H9 (cell line): ENCODE measurements around the gene PRUNE2. TPM values are rescaled to one million over a fixed set of nuclear protein-coding genes. Genes with fewer than 3 reads are reported as not detected.

Experiments
- DNase-seq: peaks from one replicate; pipeline ENCODE4 v3.0.0-alpha.2; 2017
- H2AFZ ChIP-seq: one replicate; pipeline ENCODE4 v1.6.1; 2013; ENCODE audit warnings: mild to moderate bottlenecking, low read length, control low read depth, moderate library complexity
- H2AK5ac ChIP-seq: 2 replicates; pipeline ENCODE4 v1.6.1; 2013; ENCODE audit warnings: low read length, control low read depth, mixed read lengths; ENCODE audit not compliant: insufficient read length
- H2BK120ac ChIP-seq: one replicate; pipeline ENCODE4 v1.6.1; 2013; ENCODE audit warnings: low read depth, mild to moderate bottlenecking, low read length, control low read depth, inconsistent platforms; ENCODE audit not compliant: poor library complexity, severe bottlenecking
- H2BK12ac ChIP-seq: 2 replicates; pipeline ENCODE4 v1.6.1; 2013; ENCODE audit warnings: low read length, control low read depth, mixed read lengths, low read depth; ENCODE audit not compliant: insufficient read length
- H2BK15ac ChIP-seq: 2 replicates; pipeline ENCODE4 v1.6.1; 2013; ENCODE audit warnings: low read depth, low read length, control low read depth
- H2BK20ac ChIP-seq: one replicate; pipeline ENCODE4 v1.6.1; 2013; ENCODE audit warnings: low read depth, mild to moderate bottlenecking, low read length, control low read depth, inconsistent platforms; ENCODE audit not compliant: poor library complexity, severe bottlenecking
- H2BK5ac ChIP-seq: 2 replicates; pipeline ENCODE4 v1.6.1; 2013; ENCODE audit warnings: low read length, control low read depth, mixed read lengths; ENCODE audit not compliant: insufficient read length
- H3K14ac ChIP-seq: 2 replicates; pipeline ENCODE4 v1.6.1; 2013; ENCODE audit warnings: low read length, control low read depth; ENCODE audit not compliant: insufficient read depth
- H3K18ac ChIP-seq: 2 replicates; pipeline ENCODE4 v1.6.1; 2013; ENCODE audit warnings: low read depth, mild to moderate bottlenecking, mixed read lengths, low read length, control low read depth; ENCODE audit not compliant: insufficient read length
- H3K23ac ChIP-seq: 2 replicates; pipeline ENCODE4 v1.6.1; 2013; ENCODE audit warnings: low read length, control low read depth, mixed read lengths, low read depth; ENCODE audit not compliant: insufficient read length
- H3K23me2 ChIP-seq: 2 replicates; pipeline ENCODE4 v1.6.1; 2013; ENCODE audit warnings: low read depth, mild to moderate bottlenecking, mixed read lengths, low read length, control low read depth; ENCODE audit not compliant: insufficient read length, poor library complexity, severe bottlenecking
- H3K27ac ChIP-seq: 2 replicates; pipeline ENCODE4 v1.5.1; 2013; ENCODE audit warnings: low read length, control low read depth, mixed read lengths, low read depth; ENCODE audit not compliant: insufficient read length
- H3K27me3 ChIP-seq: 2 replicates; pipeline ENCODE4 v1.6.1; 2013; ENCODE audit warnings: low read length, control low read depth, inconsistent platforms; ENCODE audit not compliant: insufficient read depth
- H3K4ac ChIP-seq: 2 replicates; pipeline ENCODE4 v1.6.1; 2013; ENCODE audit warnings: low read depth, mild to moderate bottlenecking, control low read depth, inconsistent platforms, low read length, moderate library complexity
- H3K4me1 ChIP-seq: 2 replicates; pipeline ENCODE4 v1.6.1; 2013; ENCODE audit warnings: low read length, control low read depth, inconsistent platforms; ENCODE audit not compliant: insufficient read depth
- H3K4me2 ChIP-seq: 2 replicates; pipeline ENCODE4 v1.6.1; 2013; ENCODE audit warnings: low read length, control low read depth, mixed read lengths; ENCODE audit not compliant: insufficient read length, insufficient read depth
- H3K56ac ChIP-seq: 2 replicates; pipeline ENCODE4 v1.6.1; 2013; ENCODE audit warnings: low read depth, mild to moderate bottlenecking, mixed read lengths, low read length, control low read depth; ENCODE audit not compliant: insufficient read length
- H3K79me1 ChIP-seq: 2 replicates; pipeline ENCODE4 v1.6.1; 2013; ENCODE audit warnings: low read depth, mild to moderate bottlenecking, moderate library complexity, low read length, control low read depth, inconsistent platforms; ENCODE audit not compliant: insufficient read depth, poor library complexity, severe bottlenecking
- H3K79me2 ChIP-seq: 2 replicates; pipeline ENCODE4 v1.6.1; 2013; ENCODE audit warnings: low read length, control low read depth, inconsistent platforms; ENCODE audit not compliant: insufficient read depth
- H3K9ac ChIP-seq: 2 replicates; pipeline ENCODE4 v1.6.1; 2013; ENCODE audit warnings: low read length, control low read depth, mixed read lengths; ENCODE audit not compliant: insufficient read length; ENCODE audit errors: extremely low read depth
- H3K9me3 ChIP-seq: one replicate; pipeline ENCODE4 v1.6.1; 2013; ENCODE audit warnings: low read depth, low read length, inconsistent platforms; ENCODE audit not compliant: control insufficient read depth
- H3T11ph ChIP-seq: one replicate; pipeline ENCODE4 v1.6.1; 2013; ENCODE audit warnings: mild to moderate bottlenecking, low read length, control low read depth, inconsistent platforms
- H4K20me1 ChIP-seq: one replicate; pipeline ENCODE4 v1.6.1; 2013; ENCODE audit not compliant: control insufficient read depth, insufficient read length, insufficient read depth
- H4K5ac ChIP-seq: 2 replicates; pipeline ENCODE4 v1.6.1; 2013; ENCODE audit warnings: low read depth, mild to moderate bottlenecking, mixed read lengths, low read length, control low read depth; ENCODE audit not compliant: insufficient read length
- H4K8ac ChIP-seq: replicated peaks from 2 replicates; pipeline ENCODE4 v1.6.1; 2013; ENCODE audit warnings: low read length, control low read depth, mixed read lengths, low read depth; ENCODE audit not compliant: insufficient read length
- H4K91ac ChIP-seq: 2 replicates; pipeline ENCODE4 v1.6.1; 2013; ENCODE audit warnings: low read depth, mild to moderate bottlenecking, moderate library complexity, mixed read lengths, low read length, control low read depth; ENCODE audit not compliant: insufficient read length
- H3K27ac Mint-ChIP-seq, 3 experiments: 2 replicates in 2 of 3; 3 replicates in 1 of 3; pipeline ENCODE4 v1.8.0; 2020 to 2021; ENCODE audit warnings: mixed read lengths in 3 of 3, mild to moderate bottlenecking in 1 of 3, moderate library complexity in 1 of 3
- H3K27me3 Mint-ChIP-seq: 2 replicates; pipeline ENCODE4 v1.8.0; 2021; ENCODE audit warnings: low read depth, mild to moderate bottlenecking, moderate library complexity, mixed read lengths
- H3K36me3 Mint-ChIP-seq, 3 experiments: 2 replicates in 2 of 3; 3 replicates in 1 of 3; pipeline ENCODE4 v1.8.0; 2020 to 2021; ENCODE audit warnings: low read depth in 3 of 3, mixed read lengths in 3 of 3; ENCODE audit not compliant: insufficient read depth in 1 of 3
- H3K4me1 Mint-ChIP-seq, 2 experiments: 2 replicates each; pipeline ENCODE4 v1.8.0; 2020; ENCODE audit warnings: mixed read lengths in 2 of 2
- H3K4me3 Mint-ChIP-seq, 2 experiments: 2 replicates in 1 of 2; 3 replicates in 1 of 2; pipeline ENCODE4 v1.8.0; 2020 to 2021; ENCODE audit warnings: mild to moderate bottlenecking in 2 of 2, mixed read lengths in 2 of 2, moderate library complexity in 1 of 2
- H3K9me3 Mint-ChIP-seq, 2 experiments: 2 replicates in 1 of 2; 3 replicates in 1 of 2; pipeline ENCODE4 v1.8.0; 2020; ENCODE audit warnings: mild to moderate bottlenecking in 2 of 2, mixed read lengths in 2 of 2, moderate library complexity in 1 of 2
- CTCF ChIP-seq: fragments of 200-600 bp; sonication (generic); conservative IDR thresholded peaks from 3 replicates; pipeline ENCODE4 v1.8.0; 2021; ENCODE audit warnings: antibody characterized with exemption, mild to moderate bottlenecking
- WGBS: extraction: QIAGEN DNeasy Blood & Tissue Kit; methylation state at CpG from one replicate; pipeline ENCODE4 v1.1.7; 2013; ENCODE audit warnings: missing lambda C conversion rate, low lambda C conversion rate, mixed read lengths; ENCODE audit not compliant: insufficient read length; ENCODE audit errors: extremely low coverage; 5-methylcytosine and 5-hydroxymethylcytosine counted together
- total RNA-seq: library from RNA; stranded (reverse); gene quantifications from 2 replicates; pipeline ENCODE4 v1.2.1, GENCODE V29; 2021

The PRUNE2 gene
- total RNA-seq, 1 experiment from 2014 or later: 12.1 TPM

GRCh38 chr9:76717613-76718012 lies 188.3 kb downstream of the PRUNE2 start:
- no CpG with 5 or more reads among the region's 5 CpGs for WGBS
- no peaks in the 10 kb centered on the region for H3K4me1 ChIP-seq
- H2BK5ac ChIP-seq: no peak overlapping the region
- no peak overlapping the region for H2BK15ac ChIP-seq
- H3K27ac ChIP-seq: no peak overlapping the region
- no peak for DNase-seq
- H2BK12ac ChIP-seq: no peak overlapping the region
- no peak overlapping the region for H2BK20ac ChIP-seq
- no peak overlapping the region for H3K4ac ChIP-seq
- no peaks in the 10 kb centered on the region for H3K79me2 ChIP-seq
- H3K9me3 Mint-ChIP-seq: no peaks in the 10 kb centered on the region
- H4K8ac ChIP-seq: no peak overlapping the region
- H2BK120ac ChIP-seq: no peak overlapping the region
- peaks cover 6 to 7% of the 10 kb centered on the region in 2 experiments for H3K4me1 Mint-ChIP-seq
- H3K4me2 ChIP-seq: no peak overlapping the region
- H2AFZ ChIP-seq: no peak overlapping the region
- no peak overlapping the region for H3K56ac ChIP-seq
- no peak overlapping the region for H2AK5ac ChIP-seq
- no peak overlapping the region for H4K5ac ChIP-seq
- H3K27ac Mint-ChIP-seq: peak overlapping the region in 1 of 3 experiments; percentile 30; a peak in 1 of 7 replicates
- no peak overlapping the region for H3K4me3 Mint-ChIP-seq
- no peak overlapping the region for H4K91ac ChIP-seq
- no peak overlapping the region for H3K18ac ChIP-seq
- H3T11ph ChIP-seq: no peak overlapping the region
- no peaks in the 10 kb centered on the region for H3K27me3 Mint-ChIP-seq
- no peaks in the 10 kb centered on the region for H3K23me2 ChIP-seq
- H3K36me3 Mint-ChIP-seq: no peaks in the 10 kb centered on the region; a peak in 1 of 7 replicates
- H3K79me1 ChIP-seq: no peaks in the 10 kb centered on the region
- H3K9me3 ChIP-seq: no peaks in the 10 kb centered on the region
- no peak overlapping the region for H3K23ac ChIP-seq
- H4K20me1 ChIP-seq: no peaks in the 10 kb centered on the region
- no peak overlapping the region for H3K14ac ChIP-seq
- H3K9ac ChIP-seq: no peak overlapping the region
- no peak for TF ChIP-seq CTCF
- no peaks in the 10 kb centered on the region for H3K27me3 ChIP-seq
